DLD1 (cell line): ENCODE results near the gene BORA.
"Not testable (repeated sequence)": the region's sequence is repeated elsewhere in the genome, so short reads cannot be mapped to it uniquely, and the experiment has no call there.

Source experiments
- in situ Hi-C: cut with HindIII; loops from 2 replicates; pipeline ENCODE4 v1.10.0; 2017; ENCODE audit warnings: low sequenced_read_pairs

BORA gene

DNA sequence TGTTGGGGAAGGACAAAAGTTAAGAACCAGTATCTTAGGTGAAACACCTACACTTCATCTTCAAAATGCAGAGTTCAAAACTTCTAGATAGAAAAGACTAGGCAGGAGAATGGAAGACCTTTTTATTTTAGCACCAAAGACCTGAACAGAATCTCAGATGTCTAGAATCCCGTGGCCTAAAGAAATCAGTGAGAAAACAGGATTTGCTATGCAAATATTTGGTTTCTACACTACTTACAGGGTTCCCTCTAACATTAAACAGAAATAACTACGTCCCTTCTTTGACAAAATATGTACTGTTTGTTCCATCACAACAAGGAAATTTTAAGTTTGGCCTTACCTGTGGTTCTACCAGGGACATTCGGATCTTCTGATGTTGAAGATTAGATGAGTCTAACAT is 32.5 kb downstream of the BORA start:
- in situ Hi-C loops = no loop called here

DNA sequence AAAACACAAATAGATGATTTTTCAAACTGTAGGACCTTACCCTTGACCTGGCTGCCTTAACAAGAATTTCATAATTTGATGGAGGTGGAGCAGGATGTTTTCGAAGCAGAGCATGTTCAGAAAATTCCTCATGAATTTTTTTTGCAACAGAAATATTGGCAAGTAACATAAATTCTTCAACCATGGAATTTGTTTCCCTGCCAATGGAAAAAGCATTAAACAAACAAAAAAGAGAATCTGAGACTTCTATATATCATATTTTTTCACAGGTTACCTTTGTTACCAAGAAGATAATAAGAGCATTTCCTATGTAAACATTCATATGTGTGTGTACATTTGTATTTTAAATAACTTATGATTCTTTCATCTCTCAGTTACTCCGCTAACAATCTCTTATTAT is 35.7 kb downstream of the BORA start:
- in situ Hi-C loops = no loop called here

DNA sequence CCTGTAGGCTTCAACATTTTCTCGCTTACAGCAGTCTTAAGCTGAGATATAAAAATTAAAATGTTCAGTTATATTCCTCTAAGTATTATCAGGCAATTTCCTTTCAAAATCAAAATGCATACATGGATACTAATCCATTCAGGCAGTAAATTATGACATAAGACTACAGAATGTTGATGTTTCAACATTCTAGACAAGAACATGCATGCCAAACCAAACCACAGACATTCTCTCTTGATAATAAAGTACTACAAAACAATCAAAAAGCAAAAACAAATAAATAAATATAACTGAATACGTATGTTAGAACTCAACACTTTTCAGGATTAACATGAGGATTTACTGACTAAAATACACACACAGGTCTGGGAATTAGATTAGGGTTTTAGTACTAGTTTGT is 46.3 kb downstream of the BORA start:
- in situ Hi-C loops = no loop called here

DNA sequence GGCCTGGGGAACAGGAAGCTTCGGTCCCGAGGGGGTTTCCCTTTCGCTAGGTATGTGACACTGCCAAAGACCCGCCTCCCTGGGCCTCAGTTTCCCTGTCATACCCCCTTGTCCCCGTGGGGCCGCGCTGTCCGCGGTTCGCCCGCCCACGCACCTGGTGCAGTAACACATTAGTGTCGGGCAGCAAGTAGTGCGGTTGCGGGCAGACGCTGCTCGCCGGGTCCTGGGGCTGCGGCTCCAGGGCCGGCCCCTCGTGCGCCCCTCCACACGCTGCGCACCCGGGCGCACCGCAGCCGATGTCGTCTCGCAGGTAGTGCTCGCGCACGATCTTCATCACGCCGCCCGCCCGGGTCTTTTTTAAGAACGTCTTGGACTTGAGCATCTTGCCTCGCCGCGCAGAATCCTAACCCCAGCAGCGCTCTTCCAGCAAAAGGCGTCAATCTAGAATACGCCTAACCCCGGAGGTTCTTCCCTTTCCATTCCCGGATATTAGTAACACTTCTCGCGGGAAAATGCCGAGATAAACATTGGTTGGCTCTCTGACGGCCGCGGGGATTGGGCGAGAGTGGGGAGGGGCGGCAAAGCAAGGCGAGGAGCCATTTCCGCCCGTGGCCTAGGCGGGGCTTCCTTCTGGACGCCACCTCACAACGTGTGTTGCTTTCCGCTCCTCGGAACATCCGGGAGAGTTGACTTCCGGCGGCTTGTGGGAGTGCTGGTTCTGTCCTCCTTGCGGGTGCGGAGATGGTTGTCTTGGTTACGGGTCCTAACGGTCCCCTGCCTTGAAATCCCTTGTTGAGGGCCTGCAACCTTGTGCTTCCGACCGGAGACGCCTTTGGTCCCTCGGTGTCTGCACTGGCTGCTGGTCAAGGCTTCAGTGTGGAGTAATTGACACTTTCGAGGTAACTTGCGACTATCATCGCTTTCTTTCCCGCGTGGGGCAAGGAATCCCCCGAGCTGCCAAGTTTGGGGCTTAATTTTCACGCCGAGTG is 54.0 kb downstream of the BORA start, which contains the start of the genes DIS3 and PIBF1:
TSS of gene DIS3 (minus strand) at position 450 of the 989 bp plus-strand sequence. CDS start at position 382, 68 bp downstream.
TSS of gene PIBF1 (plus strand) at position 683 of the 989 bp plus-strand sequence. CDS start 1,337 bp downstream, outside the sequence.
- in situ Hi-C loops = no loop called here

DNA sequence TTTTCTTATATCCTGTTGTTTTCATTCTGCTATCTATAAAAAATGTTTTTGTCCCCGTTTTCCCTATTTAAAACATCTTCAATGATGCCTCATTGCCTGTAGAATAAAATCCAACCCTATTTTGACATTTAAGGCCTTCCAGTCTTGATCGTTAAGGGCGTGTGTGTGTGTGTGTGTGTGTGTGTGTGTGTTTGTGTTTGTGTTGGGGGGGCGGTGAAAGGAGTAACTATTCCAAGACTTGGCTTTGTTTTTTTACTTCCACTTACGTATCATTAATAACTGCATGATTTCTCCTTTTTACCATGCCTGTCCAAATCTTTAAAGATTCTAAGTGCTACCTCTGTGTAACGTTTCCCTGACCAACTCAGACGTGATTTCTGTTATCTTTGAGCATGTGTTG is 55.0 kb downstream of the BORA start:
- in situ Hi-C loops = no loop called here

DNA sequence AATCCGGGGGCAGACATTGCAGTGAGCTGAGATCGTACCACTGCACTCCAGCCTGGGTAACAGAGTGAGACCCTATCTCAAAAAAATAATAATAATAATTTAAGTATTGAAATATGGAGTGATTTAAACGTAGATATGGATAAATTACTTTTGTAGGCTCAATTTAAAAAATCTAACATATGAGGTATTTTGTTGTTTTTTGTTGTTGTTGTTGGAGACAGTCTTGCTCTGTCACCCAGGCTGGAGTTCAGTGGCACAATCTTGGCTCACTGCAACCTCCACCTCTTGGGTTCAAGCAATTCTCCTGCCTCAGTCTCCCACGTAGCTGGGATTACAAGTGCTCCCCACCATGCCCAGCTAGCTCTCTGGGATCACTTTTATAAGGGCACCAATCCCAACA is 57.0 kb downstream of the BORA start:
- in situ Hi-C loops = not testable (repeated sequence)

DNA sequence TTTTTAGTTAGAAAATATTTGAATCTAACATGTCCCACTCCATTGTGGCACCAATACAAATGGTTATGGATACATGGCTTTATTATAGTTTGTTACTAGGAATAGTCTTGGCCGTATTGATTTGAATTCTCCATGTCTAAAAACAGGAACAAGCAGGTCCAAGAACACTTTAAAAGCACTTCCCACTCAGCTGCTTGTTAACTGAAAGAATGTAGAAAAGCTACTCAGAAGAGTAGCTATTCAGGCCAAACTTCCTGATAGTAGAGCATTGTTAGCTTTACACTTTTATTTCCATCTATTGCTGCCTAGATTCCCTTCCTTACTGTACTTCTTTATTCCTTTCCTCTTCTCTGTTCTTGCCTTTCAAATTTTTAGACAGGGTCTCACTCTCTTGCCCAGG is 61.1 kb downstream of the BORA start:
- in situ Hi-C loops = no loop called here

DNA sequence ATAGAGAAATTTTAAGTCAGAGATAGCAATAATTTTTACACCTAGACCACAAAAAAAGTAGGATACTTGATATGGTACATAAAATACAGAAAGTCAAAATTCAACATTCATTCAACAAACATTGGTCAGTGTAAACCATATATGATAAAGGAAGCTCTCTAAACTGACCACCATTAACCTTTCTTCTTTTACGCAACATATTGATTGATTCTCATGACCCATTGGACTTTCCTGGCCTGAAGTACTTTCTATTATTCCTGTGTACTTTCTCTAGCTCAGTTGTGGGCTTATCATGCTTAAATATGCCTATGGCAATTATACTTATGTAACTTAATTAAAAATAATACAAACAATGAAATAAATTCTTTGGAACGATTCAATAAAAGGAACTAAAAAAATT is 64.9 kb downstream of the BORA start:
- in situ Hi-C loops = no loop called here

DNA sequence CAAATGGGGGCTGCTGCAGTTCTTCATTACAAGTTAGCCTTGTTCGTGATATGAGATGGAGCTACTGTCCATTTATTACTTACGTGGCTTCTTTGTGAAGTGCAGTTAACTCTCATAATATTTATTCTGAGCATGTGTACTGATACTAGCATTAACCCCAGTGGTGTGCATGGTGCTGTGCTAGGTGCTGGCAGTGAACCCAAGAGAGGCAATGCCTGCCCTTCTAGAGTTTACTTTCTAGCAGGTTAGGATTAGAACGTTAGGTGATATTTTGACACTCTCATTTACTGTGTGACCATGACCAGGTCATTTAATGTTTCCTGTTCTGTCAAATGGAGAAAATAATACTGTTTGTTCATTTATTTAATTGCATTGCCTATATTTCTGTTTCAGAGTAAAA is 71.1 kb downstream of the BORA start:
- in situ Hi-C loops = no loop called here

DNA sequence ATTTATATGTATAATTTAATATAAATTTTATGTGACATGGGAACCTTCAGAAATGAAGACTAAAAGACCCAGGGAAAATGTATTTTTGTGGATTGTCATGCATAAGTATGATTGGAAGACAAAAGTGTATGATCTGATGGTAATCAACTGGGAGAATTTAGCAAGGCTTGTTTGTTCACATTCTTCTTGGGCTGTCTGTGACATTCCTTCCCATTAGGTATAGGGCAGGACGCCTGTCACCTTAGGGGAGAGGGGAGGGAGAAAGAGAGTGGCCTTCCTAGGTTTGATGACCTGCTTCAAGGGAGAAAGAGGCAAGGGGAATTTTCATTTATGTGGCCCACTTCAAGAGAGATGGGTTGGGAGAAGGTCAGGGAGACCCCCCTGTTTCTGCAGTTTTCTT is 76.6 kb downstream of the BORA start:
- in situ Hi-C loops = no loop called here
